Chondrocyte (in vitro differentiated cells): Measurements from ENCODE around the gene FBP2. TPM values are rescaled to one million over a fixed set of nuclear protein-coding genes. Genes with fewer than 3 reads are reported as not detected.

Experiments
- DNase-seq: peaks from one replicate; pipeline ENCODE4 v3.0.0; 2021; ENCODE audit warnings: mixed read lengths, low spot score
- H3K27ac Mint-ChIP-seq: one replicate; pipeline ENCODE4 v1.8.0; 2021; ENCODE audit warnings: mild to moderate bottlenecking, moderate library complexity, mixed read lengths; ENCODE audit not compliant: unreplicated experiment
- H3K27me3 Mint-ChIP-seq: 2 replicates; pipeline ENCODE4 v1.8.0; 2021; ENCODE audit warnings: low read depth, mixed read lengths
- H3K36me3 Mint-ChIP-seq: 2 replicates; pipeline ENCODE4 v1.8.0; 2021; ENCODE audit warnings: low read depth, mixed read lengths
- H3K4me1 Mint-ChIP-seq: 2 replicates; pipeline ENCODE4 v1.8.0; 2021; ENCODE audit warnings: low read depth, mild to moderate bottlenecking, mixed read lengths
- H3K4me3 Mint-ChIP-seq: one replicate; pipeline ENCODE4 v1.8.0; 2021; ENCODE audit warnings: mild to moderate bottlenecking, moderate library complexity, mixed read lengths; ENCODE audit not compliant: unreplicated experiment
- H3K9me3 Mint-ChIP-seq: 2 replicates; pipeline ENCODE4 v1.8.0; 2021; ENCODE audit warnings: low read depth, mixed read lengths
- total RNA-seq: library from RNA; stranded (reverse); gene quantifications from 3 replicates; pipeline ENCODE4 v1.2.1, GENCODE V29; 2021
- TF ChIP-seq, protein P1 (sequence below): fragments of 200-600 bp; sonication (generic); IDR thresholded peaks from 2 replicates; pipeline ENCODE4 v1.5.0; 2021; ENCODE audit warnings: antibody characterized with exemption, mild to moderate bottlenecking, moderate library complexity

The FBP2 gene
- total RNA-seq, 1 donor from 2014 or later = not detected

DNA sequence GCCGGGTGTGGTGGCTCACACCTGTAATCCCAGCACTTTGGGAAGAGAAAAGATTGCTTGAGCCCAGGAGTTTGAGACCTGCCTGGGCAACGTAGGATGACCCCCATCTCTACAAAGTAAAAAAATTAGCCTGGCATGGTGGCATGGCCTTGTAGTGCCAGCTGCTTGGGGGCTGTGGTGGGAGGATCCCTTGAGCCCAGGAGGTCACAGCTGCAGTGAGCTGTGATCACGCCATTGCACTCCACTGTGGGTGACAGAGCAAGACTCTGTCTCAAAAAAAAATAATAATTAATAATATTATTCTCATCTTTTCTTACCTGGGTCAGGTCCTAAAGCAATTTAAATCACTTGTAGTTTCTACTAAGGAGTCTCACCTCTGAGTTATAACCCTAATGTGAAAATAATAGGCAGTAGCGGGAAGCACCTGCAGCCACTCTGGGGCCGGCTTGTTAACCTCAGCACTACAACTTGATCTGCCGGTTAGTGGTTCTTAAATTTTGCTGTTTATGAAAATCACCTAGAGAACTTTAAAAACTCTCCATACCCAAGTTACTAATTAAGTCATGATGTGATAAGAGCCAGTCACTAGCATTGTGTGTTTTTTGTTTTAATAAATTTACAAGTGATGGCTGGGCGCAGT lies 68.1 kb downstream of the FBP2 start:
- Mint-ChIP-seq H3K36me3 (peaks cover 4% of the 10 kb centered on the region), H3K27me3 (no peaks in the 10 kb centered on the region), H3K27ac (no peak overlapping the region), H3K9me3 (peaks cover under 1% of the 10 kb centered on the region), H3K4me3 (no peak overlapping the region), H3K4me1 (no peaks in the 10 kb centered on the region)
- no peak for DNase-seq
- TF ChIP-seq, protein P1, sequence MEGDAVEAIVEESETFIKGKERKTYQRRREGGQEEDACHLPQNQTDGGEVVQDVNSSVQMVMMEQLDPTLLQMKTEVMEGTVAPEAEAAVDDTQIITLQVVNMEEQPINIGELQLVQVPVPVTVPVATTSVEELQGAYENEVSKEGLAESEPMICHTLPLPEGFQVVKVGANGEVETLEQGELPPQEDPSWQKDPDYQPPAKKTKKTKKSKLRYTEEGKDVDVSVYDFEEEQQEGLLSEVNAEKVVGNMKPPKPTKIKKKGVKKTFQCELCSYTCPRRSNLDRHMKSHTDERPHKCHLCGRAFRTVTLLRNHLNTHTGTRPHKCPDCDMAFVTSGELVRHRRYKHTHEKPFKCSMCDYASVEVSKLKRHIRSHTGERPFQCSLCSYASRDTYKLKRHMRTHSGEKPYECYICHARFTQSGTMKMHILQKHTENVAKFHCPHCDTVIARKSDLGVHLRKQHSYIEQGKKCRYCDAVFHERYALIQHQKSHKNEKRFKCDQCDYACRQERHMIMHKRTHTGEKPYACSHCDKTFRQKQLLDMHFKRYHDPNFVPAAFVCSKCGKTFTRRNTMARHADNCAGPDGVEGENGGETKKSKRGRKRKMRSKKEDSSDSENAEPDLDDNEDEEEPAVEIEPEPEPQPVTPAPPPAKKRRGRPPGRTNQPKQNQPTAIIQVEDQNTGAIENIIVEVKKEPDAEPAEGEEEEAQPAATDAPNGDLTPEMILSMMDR = no peak

DNA sequence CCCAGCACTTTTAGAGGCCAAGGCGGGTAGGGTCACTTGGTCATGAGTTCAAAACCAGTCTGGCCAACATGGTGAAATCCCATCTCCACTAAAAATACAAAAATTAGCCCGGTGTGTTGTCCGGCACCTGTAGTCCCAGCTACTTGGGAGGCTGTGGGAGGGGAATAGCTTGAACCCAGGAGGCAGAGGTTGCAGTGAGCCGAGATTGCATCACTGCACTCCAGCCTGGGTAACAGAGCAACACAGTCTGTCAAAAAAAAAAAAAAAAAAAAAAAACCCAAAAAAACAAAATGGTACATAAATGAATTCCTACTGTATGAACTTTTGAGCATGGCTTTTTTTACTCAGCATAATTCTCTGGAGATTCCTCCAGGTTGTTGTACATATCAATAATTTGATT lies 76.4 kb downstream of the FBP2 start:
- no peaks in the 10 kb centered on the region for H3K27me3 Mint-ChIP-seq
- peaks cover 5% of the 10 kb centered on the region for H3K9me3 Mint-ChIP-seq
- peaks cover 23% of the 10 kb centered on the region for H3K4me1 Mint-ChIP-seq
- no peak overlapping the region for H3K27ac Mint-ChIP-seq
- DNase-seq = no peak
- TF ChIP-seq, protein P1 = no peak
- no peak overlapping the region for H3K4me3 Mint-ChIP-seq
- H3K36me3 Mint-ChIP-seq = peaks cover 3% of the 10 kb centered on the region

DNA sequence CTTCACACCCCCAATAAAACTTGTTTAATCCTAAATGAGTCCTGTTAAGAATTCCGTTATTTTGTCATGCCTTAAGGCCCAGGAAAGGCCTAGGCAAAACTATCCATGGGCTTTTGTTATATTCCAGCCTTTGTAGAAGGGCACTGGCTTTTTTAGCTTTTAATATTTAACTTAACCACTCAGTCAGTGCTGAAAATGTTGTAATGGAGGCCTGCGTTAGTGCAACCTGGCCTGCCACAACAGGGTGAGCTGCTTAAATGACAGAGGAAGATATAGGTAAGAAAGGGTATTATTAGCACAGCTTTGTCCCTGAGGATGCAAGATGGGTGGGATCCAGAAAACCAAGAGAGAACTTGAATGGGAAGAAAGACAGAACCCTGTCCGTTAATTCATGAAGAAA lies 78.9 kb downstream of the FBP2 start:
- no peak overlapping the region for H3K4me3 Mint-ChIP-seq
- TF ChIP-seq, protein P1 = no peak
- peaks cover 37% of the 10 kb centered on the region for H3K4me1 Mint-ChIP-seq
- H3K36me3 Mint-ChIP-seq = no peaks in the 10 kb centered on the region
- no peaks in the 10 kb centered on the region for H3K9me3 Mint-ChIP-seq
- DNase-seq = no peak
- no peaks in the 10 kb centered on the region for H3K27me3 Mint-ChIP-seq
- peak overlapping the region; percentile 17 for H3K27ac Mint-ChIP-seq

DNA sequence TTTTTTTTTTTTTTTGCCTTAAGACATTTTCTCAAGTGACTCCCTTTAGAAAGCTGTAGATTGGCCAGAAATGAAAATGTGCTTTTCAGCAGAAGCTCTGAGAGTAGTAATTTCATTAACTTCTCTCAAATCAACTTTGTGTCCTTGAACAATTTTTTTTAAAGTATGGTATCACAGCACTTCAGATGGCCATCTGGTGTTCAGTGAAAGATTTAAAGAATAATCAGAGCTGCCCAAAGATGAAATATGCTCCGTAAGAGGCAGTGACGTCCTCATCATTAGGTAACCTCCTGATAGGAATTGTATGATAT lies 81.7 kb downstream of the FBP2 start:
- Mint-ChIP-seq H3K27me3 (no peaks in the 10 kb centered on the region), H3K27ac (peak overlapping the region; percentile 91), H3K9me3 (no peaks in the 10 kb centered on the region), H3K4me3 (peak overlapping the region; percentile 26), H3K36me3 (no peaks in the 10 kb centered on the region), H3K4me1 (peaks cover 41% of the 10 kb centered on the region)
- TF ChIP-seq, protein P1 = peak; percentile 31
- DNase-seq = no peak

DNA sequence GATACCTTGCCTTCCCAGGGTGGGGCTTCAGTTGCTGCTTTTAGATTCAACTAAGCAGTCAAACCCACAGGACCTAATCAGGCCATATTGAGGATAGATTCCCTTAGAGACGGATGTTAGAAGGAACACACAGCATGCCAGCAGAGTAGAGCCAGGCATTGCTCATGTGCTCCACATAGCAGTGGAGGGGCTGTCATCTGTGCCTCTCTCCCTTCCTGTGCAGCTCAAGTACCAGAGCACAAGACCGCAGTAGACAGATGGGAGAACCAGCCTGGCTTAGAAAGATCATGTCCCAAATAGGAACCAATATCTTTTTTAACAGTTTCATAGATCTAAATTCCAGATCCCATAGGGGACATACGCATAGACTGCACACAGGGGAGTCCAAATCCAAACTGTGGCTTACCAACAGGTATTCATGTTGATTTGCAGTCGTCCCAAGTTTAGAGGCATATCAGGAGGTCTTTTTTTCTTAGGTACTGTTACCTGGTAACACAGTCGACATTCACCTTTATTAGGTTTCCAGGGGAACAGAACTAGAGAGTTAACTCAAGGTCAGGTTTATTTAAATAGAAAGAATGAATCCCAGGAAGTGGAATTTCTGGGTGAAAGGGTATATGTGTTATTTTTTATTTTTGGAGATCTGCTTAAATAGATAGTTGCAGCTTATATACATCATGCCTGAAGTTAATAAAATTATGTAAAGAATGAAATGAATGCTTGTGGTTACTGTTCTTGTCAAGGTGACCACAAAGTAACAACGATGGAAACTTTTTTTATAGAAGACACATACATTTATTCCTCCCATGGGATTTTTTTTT lies 82.3 kb downstream of the FBP2 start:
- Mint-ChIP-seq H3K27me3 (no peaks in the 10 kb centered on the region), H3K4me1 (peaks cover 41% of the 10 kb centered on the region), H3K36me3 (no peaks in the 10 kb centered on the region), H3K4me3 (peak overlapping the region; percentile 26), H3K27ac (peak overlapping the region; percentile 91), H3K9me3 (no peaks in the 10 kb centered on the region)
- TF ChIP-seq, protein P1 = no peak
- DNase-seq = no peak

Other genes with a start within 250 kb of the FBP2 start
- gene PCAT7, start 38.7 kb downstream of the FBP2 start, total RNA-seq = 8.1 to 10.2 TPM (median 8.7 TPM) in 3 replicates
- not detected in 3 replicates for gene FBP1, start 45.7 kb upstream of the FBP2 start, total RNA-seq
- gene AOPEP, start 132.9 kb upstream of the FBP2 start, total RNA-seq = 88.0 to 186 TPM (median 92.3 TPM) in 3 replicates